ENCODE measurements around the gene RETREG1. TPM values are rescaled to one million over a fixed set of nuclear protein-coding genes. Genes with fewer than 3 reads are reported as not detected.
A peak's percentile ranks its signal among the peaks of the same experiment; 100 is the strongest.

RETREG1 gene
- total RNA-seq, 1 experiment from 2014 or later, result 3.4 TPM

DNA sequence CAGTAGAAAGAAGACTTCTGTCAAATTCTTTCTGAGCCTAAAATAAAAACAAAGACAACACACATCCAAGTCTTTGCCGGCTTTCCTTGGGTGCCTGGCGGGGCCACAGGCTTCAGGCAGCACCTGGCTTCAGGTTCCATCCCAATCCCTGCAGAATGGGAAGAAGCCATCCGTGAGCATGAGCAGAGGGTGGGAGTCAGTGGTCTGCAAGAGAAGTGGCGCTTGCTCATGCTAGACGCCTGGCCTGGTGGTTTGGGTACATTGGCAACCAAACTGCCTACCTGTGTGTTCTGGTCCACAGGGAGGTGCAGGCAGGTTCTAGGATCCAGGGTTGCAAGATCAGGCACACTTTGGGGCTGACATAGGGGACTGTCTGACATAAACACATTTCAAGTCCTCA is 47.6 kb upstream of the RETREG1 start:
- TF ChIP-seq, protein P1, sequence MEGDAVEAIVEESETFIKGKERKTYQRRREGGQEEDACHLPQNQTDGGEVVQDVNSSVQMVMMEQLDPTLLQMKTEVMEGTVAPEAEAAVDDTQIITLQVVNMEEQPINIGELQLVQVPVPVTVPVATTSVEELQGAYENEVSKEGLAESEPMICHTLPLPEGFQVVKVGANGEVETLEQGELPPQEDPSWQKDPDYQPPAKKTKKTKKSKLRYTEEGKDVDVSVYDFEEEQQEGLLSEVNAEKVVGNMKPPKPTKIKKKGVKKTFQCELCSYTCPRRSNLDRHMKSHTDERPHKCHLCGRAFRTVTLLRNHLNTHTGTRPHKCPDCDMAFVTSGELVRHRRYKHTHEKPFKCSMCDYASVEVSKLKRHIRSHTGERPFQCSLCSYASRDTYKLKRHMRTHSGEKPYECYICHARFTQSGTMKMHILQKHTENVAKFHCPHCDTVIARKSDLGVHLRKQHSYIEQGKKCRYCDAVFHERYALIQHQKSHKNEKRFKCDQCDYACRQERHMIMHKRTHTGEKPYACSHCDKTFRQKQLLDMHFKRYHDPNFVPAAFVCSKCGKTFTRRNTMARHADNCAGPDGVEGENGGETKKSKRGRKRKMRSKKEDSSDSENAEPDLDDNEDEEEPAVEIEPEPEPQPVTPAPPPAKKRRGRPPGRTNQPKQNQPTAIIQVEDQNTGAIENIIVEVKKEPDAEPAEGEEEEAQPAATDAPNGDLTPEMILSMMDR (conservative IDR thresholded peaks at IDR 0.05), result no peak
- no peak overlapping the region for H3T11ph ChIP-seq (ENCODE audit: low read length)
- no peaks in the 10 kb centered on the region for H3K23me2 ChIP-seq (ENCODE audit: insufficient read length, low read depth, low read length, poor library complexity, severe bottlenecking)
- no peak overlapping the region for H2BK120ac ChIP-seq (ENCODE audit: low read depth, low read length, poor library complexity, severe bottlenecking)
- H3K56ac ChIP-seq (ENCODE audit: insufficient read length, low read depth, low read length), result no peak overlapping the region
- DNase-seq, result no peak
- H4K91ac ChIP-seq (ENCODE audit: insufficient read length, low read depth, low read length), result no peak overlapping the region
- no peak overlapping the region for H3K14ac ChIP-seq (ENCODE audit: insufficient read depth, low read length)
- no peaks in the 10 kb centered on the region for H3K9me3 ChIP-seq (ENCODE audit: control insufficient read depth, low read depth, low read length)
- H3K27ac Mint-ChIP-seq, result peak overlapping the region in 2 of 3 experiments; percentile 75 to 86; a peak in 3 of 7 replicates
- H3K4me1 Mint-ChIP-seq, result no peaks in the 10 kb centered on the region
- no peaks in the 10 kb centered on the region for H3K27me3 ChIP-seq (ENCODE audit: insufficient read depth, low read length)
- peaks cover 0 to under 1% of the 10 kb centered on the region in 2 experiments; a peak in 1 of 5 replicates for H3K9me3 Mint-ChIP-seq
- H4K20me1 ChIP-seq (ENCODE audit: control insufficient read depth, insufficient read depth, insufficient read length), result no peaks in the 10 kb centered on the region
- no peak overlapping the region for H4K5ac ChIP-seq (ENCODE audit: insufficient read length, low read depth, low read length)
- no CpG with 5 or more reads among the region's 5 CpGs for WGBS (ENCODE audit: extremely low coverage, insufficient read length, low lambda C conversion rate)
- H3K18ac ChIP-seq (ENCODE audit: insufficient read length, low read depth, low read length), result no peak overlapping the region
- no peak overlapping the region for H3K4me3 Mint-ChIP-seq
- no peak overlapping the region for H3K4ac ChIP-seq (ENCODE audit: low read depth, low read length)
- H2AFZ ChIP-seq (ENCODE audit: low read length), result no peak overlapping the region
- H2BK12ac ChIP-seq (ENCODE audit: insufficient read length, low read depth, low read length), result no peak overlapping the region
- H2BK5ac ChIP-seq (ENCODE audit: insufficient read length, low read length), result no peak overlapping the region
- H4K8ac ChIP-seq (replicated peaks; ENCODE audit: insufficient read length, low read depth, low read length), result no peak overlapping the region
- no peaks in the 10 kb centered on the region for H3K4me1 ChIP-seq (ENCODE audit: insufficient read depth, low read length)
- no peak overlapping the region for H2BK15ac ChIP-seq (ENCODE audit: low read depth, low read length)
- H3K27me3 Mint-ChIP-seq (ENCODE audit: low read depth), result no peaks in the 10 kb centered on the region; the same call in 1 of the 2 replicates
- no peaks in the 10 kb centered on the region for H3K79me2 ChIP-seq (ENCODE audit: insufficient read depth, low read length)
- no peak overlapping the region for H3K23ac ChIP-seq (ENCODE audit: insufficient read length, low read depth, low read length)
- no peak overlapping the region for H2AK5ac ChIP-seq (ENCODE audit: insufficient read length, low read length)
- H3K36me3 Mint-ChIP-seq (ENCODE audit: insufficient read depth in 1 of 3, low read depth in 3 of 3), result peaks cover 33 to 52% (median 51%) of the 10 kb centered on the region in 3 experiments; a peak in 6 of 7 replicates
- no peak overlapping the region for H2BK20ac ChIP-seq (ENCODE audit: low read depth, low read length, poor library complexity, severe bottlenecking)
- H3K79me1 ChIP-seq (ENCODE audit: insufficient read depth, low read depth, low read length, poor library complexity, severe bottlenecking), result no peaks in the 10 kb centered on the region
- H3K4me2 ChIP-seq (ENCODE audit: insufficient read depth, insufficient read length, low read length), result no peak overlapping the region
- H3K9ac ChIP-seq (ENCODE audit: extremely low read depth, insufficient read length, low read length), result no peak overlapping the region
- no peak overlapping the region for H3K27ac ChIP-seq (ENCODE audit: insufficient read length, low read depth, low read length)
